Esophagus squamous epithelium (tissue), 4 donors: ENCODE results near the gene PHACTR1.

ENCODE experiments used
- CTCF ChIP-seq, 6 experiments: fragments of 450-650 bp in 4 of 6; fragments of 200-600 bp in 2 of 6; sonication (generic) in 2 of 6; IDR thresholded peaks; one replicate each; pipeline ENCODE4 v1.5.1; 2016 to 2019; ENCODE audit warnings: antibody characterized with exemption in 6 of 6, mild to moderate bottlenecking in 4 of 6, moderate library complexity in 4 of 6
- POLR2A ChIP-seq, 4 donors: fragments of 450-650 bp; IDR thresholded peaks; one replicate each; pipeline ENCODE4 v1.6.1; 2017; ENCODE audit warnings: antibody characterized with exemption in 4 of 4, mild to moderate bottlenecking in 4 of 4, moderate library complexity in 3 of 4

- TF ChIP-seq CTCF (IDR thresholded peaks at IDR 0.05) (no peak), POLR2A (IDR thresholded peaks at IDR 0.05) (no peak)
Observed at GRCh38 chr6:13178107-13178506, 461.5 kb downstream of the PHACTR1 start.
